Breast epithelium (tissue), 3 donors: ENCODE results near the gene POLR2L.

Source experiments
- POLR2A ChIP-seq: fragments of 450-650 bp; IDR thresholded peaks from one replicate; pipeline ENCODE4 v1.6.1; 2016; ENCODE audit warnings: antibody characterized with exemption, mild to moderate bottlenecking, moderate library complexity
- TF ChIP-seq, protein P1 (sequence below), 3 donors: fragments of 450-650 bp; IDR thresholded peaks; one replicate each; pipeline ENCODE4 v1.5.1; 2016 to 2017; ENCODE audit warnings: antibody characterized with exemption in 3 of 3, mild to moderate bottlenecking in 3 of 3, moderate library complexity in 3 of 3

DNA sequence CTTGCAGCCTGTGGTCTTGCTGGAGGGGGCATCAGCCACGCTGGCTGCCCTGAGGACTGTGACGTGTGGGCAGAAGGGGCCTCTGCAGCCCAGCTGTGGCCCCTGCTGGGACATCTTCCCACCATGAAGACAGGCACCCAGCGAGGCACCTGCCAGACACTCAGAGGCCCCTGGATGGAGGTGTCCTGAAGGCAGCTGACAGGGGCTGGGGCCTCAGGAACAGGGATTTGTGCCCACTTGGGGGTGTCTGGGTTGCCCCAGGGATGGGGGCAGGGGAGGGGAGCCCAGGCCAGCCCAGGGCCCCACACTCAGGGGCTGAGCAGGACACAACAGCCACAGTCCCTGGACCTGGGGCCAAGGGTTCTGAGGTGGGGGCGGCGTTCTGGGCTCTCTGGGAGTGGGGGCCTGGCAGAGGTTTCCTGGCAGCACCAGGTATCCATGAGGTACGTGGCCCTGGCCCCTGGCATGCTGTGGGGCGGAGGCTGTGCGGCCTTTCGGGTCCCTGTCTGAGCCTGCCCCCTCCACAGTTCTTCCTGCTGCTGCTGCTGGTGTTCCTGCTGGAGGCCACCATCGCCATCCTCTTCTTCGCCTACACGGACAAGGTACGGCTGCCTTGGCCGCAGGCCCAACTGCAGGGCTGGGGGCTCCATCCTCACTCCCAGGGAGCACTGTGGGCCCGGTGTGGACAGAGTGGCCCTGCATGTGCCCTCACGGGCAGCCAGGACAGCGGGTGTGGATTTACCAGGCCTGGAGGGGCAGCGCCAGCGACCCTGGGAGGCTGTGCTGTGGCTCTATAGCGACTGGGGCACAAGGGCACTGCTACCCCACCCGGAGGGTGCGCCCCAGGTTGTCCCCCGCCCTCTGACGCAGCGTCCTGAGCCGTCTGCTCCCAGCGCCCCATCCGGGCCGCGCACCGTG, 21.8 kb upstream of the POLR2L start:
- TF ChIP-seq, protein P1, sequence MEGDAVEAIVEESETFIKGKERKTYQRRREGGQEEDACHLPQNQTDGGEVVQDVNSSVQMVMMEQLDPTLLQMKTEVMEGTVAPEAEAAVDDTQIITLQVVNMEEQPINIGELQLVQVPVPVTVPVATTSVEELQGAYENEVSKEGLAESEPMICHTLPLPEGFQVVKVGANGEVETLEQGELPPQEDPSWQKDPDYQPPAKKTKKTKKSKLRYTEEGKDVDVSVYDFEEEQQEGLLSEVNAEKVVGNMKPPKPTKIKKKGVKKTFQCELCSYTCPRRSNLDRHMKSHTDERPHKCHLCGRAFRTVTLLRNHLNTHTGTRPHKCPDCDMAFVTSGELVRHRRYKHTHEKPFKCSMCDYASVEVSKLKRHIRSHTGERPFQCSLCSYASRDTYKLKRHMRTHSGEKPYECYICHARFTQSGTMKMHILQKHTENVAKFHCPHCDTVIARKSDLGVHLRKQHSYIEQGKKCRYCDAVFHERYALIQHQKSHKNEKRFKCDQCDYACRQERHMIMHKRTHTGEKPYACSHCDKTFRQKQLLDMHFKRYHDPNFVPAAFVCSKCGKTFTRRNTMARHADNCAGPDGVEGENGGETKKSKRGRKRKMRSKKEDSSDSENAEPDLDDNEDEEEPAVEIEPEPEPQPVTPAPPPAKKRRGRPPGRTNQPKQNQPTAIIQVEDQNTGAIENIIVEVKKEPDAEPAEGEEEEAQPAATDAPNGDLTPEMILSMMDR (IDR thresholded peaks at IDR 0.05): no peak
- no peak for TF ChIP-seq POLR2A
